HepG2 (cell line): Measurements from ENCODE around the gene FOXA3. TPM values are rescaled to one million over a fixed set of nuclear protein-coding genes. Genes with fewer than 3 reads are reported as not detected.

Experiments used
- ARID2 ChIP-seq: sonication (generic); formaldehyde crosslinking; IDR thresholded peaks from 2 replicates; pipeline ENCODE4 v1.8.1; 2022; ENCODE audit warnings: mild to moderate bottlenecking, missing genetic modification reagents, borderline replicate concordance
- ATF7-NPFF ChIP-seq: sonication (generic); formaldehyde crosslinking; IDR thresholded peaks from 2 replicates; pipeline ENCODE4 v1.8.1; 2023; ENCODE audit warnings: mild to moderate bottlenecking, low read depth, missing genetic modification reagents, moderate library complexity
- HMG20B ChIP-seq: conservative IDR thresholded peaks from 2 replicates; pipeline ENCODE4 v1.6.1; 2016; ENCODE audit warnings: missing genetic modification reagents, missing compliant biosample characterization
- NR2F2 ChIP-seq: IDR thresholded peaks from 2 replicates; pipeline ENCODE4 v1.6.1; 2012; ENCODE audit warnings: low read depth, inconsistent platforms, borderline replicate concordance
- PRDM15 ChIP-seq: sonication (generic); formaldehyde crosslinking; IDR thresholded peaks from 2 replicates; pipeline ENCODE4 v1.4.0; 2020; ENCODE audit warnings: missing genetic modification reagents
- REST ChIP-seq, 2 experiments: IDR thresholded peaks; 2 replicates each; pipeline ENCODE4 v1.6.1; 2011 to 2012; ENCODE audit warnings: low read length in 2 of 2, borderline replicate concordance in 1 of 2, low read depth in 1 of 2, mild to moderate bottlenecking in 1 of 2, moderate library complexity in 1 of 2
- RFX1 ChIP-seq: fragments of 450-650 bp; IDR thresholded peaks from 2 replicates; pipeline ENCODE4 v1.6.1; 2017
- SP140L ChIP-seq: sonication (generic); formaldehyde crosslinking; IDR thresholded peaks from 2 replicates; pipeline ENCODE4 v1.4.0; 2020; ENCODE audit warnings: missing genetic modification reagents, borderline replicate concordance
- TFAP4 ChIP-seq: sonication (generic); IDR thresholded peaks from 2 replicates; pipeline ENCODE4 v1.6.1; 2016; ENCODE audit warnings: low read depth, borderline replicate concordance
- TOPORS ChIP-seq: sonication (generic); formaldehyde crosslinking; IDR thresholded peaks from 2 replicates; pipeline ENCODE4 v1.8.0; 2023; ENCODE audit warnings: mild to moderate bottlenecking, missing genetic modification reagents
- ZIK1 ChIP-seq: sonication (generic); formaldehyde crosslinking; IDR thresholded peaks from 2 replicates; pipeline ENCODE4 v1.5.0; 2020; ENCODE audit warnings: mild to moderate bottlenecking, low read depth, missing genetic modification reagents, borderline replicate concordance
- ZNF331 ChIP-seq: sonication (generic); formaldehyde crosslinking; IDR thresholded peaks from 2 replicates; pipeline ENCODE4 v1.4.0; 2020; ENCODE audit warnings: missing genetic modification reagents
- ZNF44 ChIP-seq: sonication (generic); formaldehyde crosslinking; IDR thresholded peaks from 2 replicates; pipeline ENCODE4 v1.5.1; 2020; ENCODE audit warnings: mild to moderate bottlenecking, missing genetic modification reagents
- ZNF564 ChIP-seq: sonication (generic); formaldehyde crosslinking; IDR thresholded peaks from 2 replicates; pipeline ENCODE4 v1.8.1; 2023; ENCODE audit warnings: mild to moderate bottlenecking, missing genetic modification reagents
- ZNF724P ChIP-seq: sonication (generic); formaldehyde crosslinking; IDR thresholded peaks from 2 replicates; pipeline ENCODE4 v1.8.0; 2022; ENCODE audit warnings: missing genetic modification reagents, borderline replicate concordance
- ZNF740 ChIP-seq: sonication (generic); formaldehyde crosslinking; IDR thresholded peaks from 2 replicates; pipeline ENCODE4 v1.4.0; 2020; ENCODE audit warnings: missing genetic modification reagents
- ZNF766 ChIP-seq: sonication (generic); formaldehyde crosslinking; IDR thresholded peaks from 2 replicates; pipeline ENCODE4 v1.5.0; 2020; ENCODE audit warnings: missing genetic modification reagents, borderline replicate concordance
- ZNF775 ChIP-seq: sonication (generic); formaldehyde crosslinking; IDR thresholded peaks from 2 replicates; pipeline ENCODE4 v1.4.0; 2020; ENCODE audit warnings: missing genetic modification reagents, mild to moderate bottlenecking, moderate library complexity, borderline replicate concordance
- ZNF784 ChIP-seq: sonication (generic); formaldehyde crosslinking; IDR thresholded peaks from 2 replicates; pipeline ENCODE4 v1.5.1; 2020; ENCODE audit warnings: missing genetic modification reagents, mild to moderate bottlenecking, borderline replicate concordance
- polyA plus RNA-seq, 8 experiments: library from polyadenylated mRNA; depleted of rRNA in 3 of 8; stranded (reverse) in 7 of 8; unstranded in 1 of 8; fragments of >200 nt; fragmentation: Illumina TruSeq in 4 of 8; extraction: Trizol in 4 of 8; gene quantifications; 2 replicates each; pipeline versions ENCODE4 v1.2.1 to v1.2.3, GENCODE V29; 2011 to 2016; ENCODE audit warnings: low read depth in 4 of 8, missing spikeins in 1 of 8, mixed read lengths in 1 of 8; ENCODE audit not compliant: insufficient read depth in 1 of 8
- total RNA-seq, 5 experiments: library from RNA; depleted of rRNA; stranded (reverse); fragments of >200 nt; fragmentation: Illumina TruSeq; extraction: Trizol; gene quantifications; 2 replicates each; pipeline ENCODE4 v1.2.3, GENCODE V29; 2016; ENCODE audit warnings: low read depth in 1 of 5

Gene FOXA3
- total and polyA plus RNA-seq, 2 of the 13 experiments (the other 11 are each of a cell fraction or from before 2014, with no cell fraction given), result 29.8 to 47.6 TPM

- TF ChIP-seq REST (IDR thresholded peaks at IDR 0.05; ENCODE audit: borderline replicate concordance in 1 of 2, low read depth in 1 of 2, low read length in 2 of 2), result no peak
- TF ChIP-seq NR2F2, result no peak
- TF ChIP-seq ZNF775 (CRISPR knock-in tag), result no peak
- no peak for TF ChIP-seq ZNF564 (CRISPR knock-in tag)
- no peak for TF ChIP-seq SP140L (CRISPR knock-in tag)
- TF ChIP-seq ZNF331 (CRISPR knock-in tag), result no peak
- no peak for TF ChIP-seq ARID2 (CRISPR knock-in tag)
- peak; percentile 50; the same call in 1 of the 2 replicates for TF ChIP-seq PRDM15
- TF ChIP-seq ZNF44 (CRISPR knock-in tag), result no peak; the same call in 1 of the 2 replicates
- no peak; the same call in 1 of the 2 replicates for TF ChIP-seq ZNF740
- no peak for TF ChIP-seq RFX1
- TF ChIP-seq ZNF766 (CRISPR knock-in tag), result no peak
- TF ChIP-seq TFAP4, result no peak
- TF ChIP-seq HMG20B (CRISPR knock-in tag), result no peak
- TF ChIP-seq ZNF724P (CRISPR knock-in tag), result no peak
- no peak; the same call in none of the 2 replicates for TF ChIP-seq ZNF784
- TF ChIP-seq TOPORS (CRISPR knock-in tag), result peak; percentile 10; the same call in 1 of the 2 replicates
- no peak for TF ChIP-seq ZIK1 (CRISPR knock-in tag)
- TF ChIP-seq ATF7-NPFF (CRISPR knock-in tag), result no peak; the same call in 1 of the 2 replicates
Observed at GRCh38 chr19:45885556-45886426, 21.7 kb downstream of the FOXA3 start, which contains the start of gene IRF2BP1 (continued).
